Naive thymus-derived CD4-positive, alpha-beta T cell (primary cell): ENCODE measurements around the gene IRAK1. TPM values are rescaled to one million over a fixed set of nuclear protein-coding genes. Genes with fewer than 3 reads are reported as not detected.
A peak's percentile ranks its signal among the peaks of the same experiment; 100 is the strongest.

Source experiments
- ATAC-seq: fragments of 150-1000 bp; cut with Tn5 transposase; 2 replicates; pipeline ENCODE4 v1.10.0; 2021; ENCODE audit warnings: mild to moderate bottlenecking, moderate library complexity
- CTCF ChIA-PET: fragments of 350-600 bp; sonication (Branson Sonifier 250); formaldehyde crosslinking; loops from one replicate; lab custom pipeline; 2021; ENCODE audit warnings: antibody characterized with exemption; lab: Charles Lee
- POLR2A ChIA-PET: fragments of 350-600 bp; sonication (Branson Sonifier 250); formaldehyde crosslinking; loops from one replicate; lab custom pipeline; 2021; ENCODE audit warnings: antibody characterized with exemption, inconsistent platforms; lab: Charles Lee
- DNase-seq, 9 donors: peaks; one replicate each; pipeline versions ENCODE4 v3.0.0 to v3.0.0-alpha.2; 2020 to 2022; ENCODE audit warnings: mixed read lengths in 1 of 9
- H3K27ac ChIP-seq: one replicate; pipeline ENCODE4 v1.7.0; 2013; ENCODE audit warnings: mild to moderate bottlenecking, low read depth, low read length, moderate library complexity
- H3K27me3 ChIP-seq, 2 donors: one replicate each; pipeline ENCODE4 v1.7.0; 2013; ENCODE audit warnings: low read length in 2 of 2, mild to moderate bottlenecking in 2 of 2, moderate library complexity in 2 of 2; ENCODE audit not compliant: control insufficient read depth in 2 of 2, insufficient read depth in 2 of 2
- H3K36me3 ChIP-seq, 3 experiments: 1 replicate in 2 of 3; 2 replicates in 1 of 3; pipeline ENCODE4 v1.7.0; 2013; ENCODE audit warnings: low read length in 3 of 3, mild to moderate bottlenecking in 3 of 3, moderate library complexity in 1 of 3; ENCODE audit not compliant: insufficient read depth in 3 of 3, control insufficient read depth in 2 of 3
- H3K4me1 ChIP-seq, 2 donors: one replicate each; pipeline ENCODE4 v1.7.0; 2013; ENCODE audit warnings: low read length in 2 of 2, mild to moderate bottlenecking in 2 of 2, moderate library complexity in 1 of 2; ENCODE audit not compliant: control insufficient read depth in 2 of 2, insufficient read depth in 2 of 2
- H3K4me3 ChIP-seq: 2 replicates; pipeline ENCODE4 v1.7.0; 2013; ENCODE audit warnings: mild to moderate bottlenecking, low read length
- H3K9me3 ChIP-seq, 3 experiments: 1 replicate in 2 of 3; 2 replicates in 1 of 3; pipeline ENCODE4 v1.7.0; 2013; ENCODE audit warnings: low read length in 3 of 3; ENCODE audit not compliant: control insufficient read depth in 2 of 3
- H3K27ac Mint-ChIP-seq, 9 donors: one replicate each; pipeline ENCODE4 v1.8.0; 2020 to 2022; ENCODE audit warnings: mixed read lengths in 9 of 9, mild to moderate bottlenecking in 8 of 9, moderate library complexity in 5 of 9, inconsistent platforms in 2 of 9
- H3K27me3 Mint-ChIP-seq, 5 donors: one replicate each; pipeline ENCODE4 v1.8.0; 2021 to 2022; ENCODE audit warnings: mixed read lengths in 5 of 5, mild to moderate bottlenecking in 1 of 5
- H3K36me3 Mint-ChIP-seq, 5 donors: one replicate each; pipeline ENCODE4 v1.8.0; 2020 to 2022; ENCODE audit warnings: mixed read lengths in 5 of 5, mild to moderate bottlenecking in 3 of 5, inconsistent platforms in 1 of 5
- H3K4me1 Mint-ChIP-seq, 7 donors: one replicate each; pipeline ENCODE4 v1.8.0; 2020 to 2022; ENCODE audit warnings: mixed read lengths in 7 of 7, mild to moderate bottlenecking in 3 of 7, inconsistent platforms in 1 of 7
- H3K4me3 Mint-ChIP-seq, 10 donors: one replicate each; pipeline ENCODE4 v1.8.0; 2020 to 2022; ENCODE audit warnings: mild to moderate bottlenecking in 10 of 10, mixed read lengths in 10 of 10, moderate library complexity in 6 of 10, inconsistent platforms in 2 of 10
- H3K9me3 Mint-ChIP-seq, 11 donors: one replicate each; pipeline ENCODE4 v1.8.0; 2020 to 2022; ENCODE audit warnings: mixed read lengths in 11 of 11, mild to moderate bottlenecking in 4 of 11, inconsistent platforms in 1 of 11, moderate library complexity in 1 of 11
- intact Hi-C, 2 donors: fragments of 100-400 bp; cut with micrococcal nuclease; formaldehyde crosslinking; loops; one replicate each; pipeline ENCODE4 v1.15.1; 2023
- polyA plus RNA-seq, 2 donors: library from polyadenylated mRNA; unstranded; fragments of 300-500 nt; fragmentation: Illumina TruSeq; gene quantifications; one replicate each; pipeline ENCODE4 v1.2.3, GENCODE V29; 2021
- total RNA-seq, 6 experiments: library from RNA in 5 of 6; stranded (reverse) in 5 of 6; gene quantifications; 1 replicate in 5 of 6; 2 replicates in 1 of 6; pipeline ENCODE4 v1.2.3 and lab custom pipeline; 2021 to 2026

The IRAK1 gene
- total and polyA plus RNA-seq, 7 experiments from 2014 or later: 20.0 to 120 (median 57.5) TPM

- Mint-ChIP-seq H3K4me3 (peak overlapping the region in 4 of 10 donors; percentile 16 to 93 (median 87)), H3K4me1 (peaks cover 0 to 11% (median 6%) of the 10 kb centered on the region in 7 donors), H3K36me3 (peaks cover 0 to 7% (median 0%) of the 10 kb centered on the region in 5 donors), H3K27ac (peak overlapping the region in 5 of 9 donors; percentile 21 to 92 (median 58)), H3K27me3 (no peaks in the 10 kb centered on the region), H3K9me3 (no peaks in the 10 kb centered on the region)
- DNase-seq: no peak
- Histone ChIP-seq H3K36me3 (peaks cover 0 to 12% (median 0%) of the 10 kb centered on the region in 3 experiments), H3K27me3 (no peaks in the 10 kb centered on the region), H3K4me1 (peaks cover 4 to 6% of the 10 kb centered on the region in 2 donors), H3K9me3 (no peaks in the 10 kb centered on the region), H3K4me3 (no peak overlapping the region), H3K27ac (peak overlapping the region; percentile 85)
- ChIA-PET CTCF (interaction anchor here (0.7 kb wide), 1 partner anchor 259 kb away, joined by 4 read pairs; no protein-coding TSS in a partner anchor), POLR2A (interaction anchor here (1.8 to 2.8 kb wide), 3 partner anchors 21 to 53 kb away, joined by 4 to 10 read pairs (median 7); no protein-coding TSS in a partner anchor)
- peak; percentile 29 for ATAC-seq
- intact Hi-C loops: loop anchor here in 1 of 2 donors (2.0 to 5.0 kb wide), 2 partner anchors 48 to 76 kb away; partner anchors contain the start of genes MECP2 and TMEM187
These were observed 1.5 kb upstream of the IRAK1 start for GRCh38 chrX:154021131-154021611.

- peaks cover 0 to 10% (median 0%) of the 10 kb centered on the region in 5 donors for H3K36me3 Mint-ChIP-seq
- intact Hi-C loops: loop anchor here in 1 of 2 donors (2.0 to 5.0 kb wide), 2 partner anchors 48 to 77 kb away; partner anchors contain the start of genes MECP2 and TMEM187
- peaks cover 0 to 13% (median 10%) of the 10 kb centered on the region in 7 donors for H3K4me1 Mint-ChIP-seq
- no peak for DNase-seq
- Histone ChIP-seq H3K27ac (peak overlapping the region; percentile 85), H3K9me3 (no peaks in the 10 kb centered on the region), H3K36me3 (peaks cover 0 to 17% (median 0%) of the 10 kb centered on the region in 3 experiments), H3K4me1 (peaks cover 4 to 6% of the 10 kb centered on the region in 2 donors), H3K4me3 (peak overlapping the region; percentile 47), H3K27me3 (no peaks in the 10 kb centered on the region)
- H3K9me3 Mint-ChIP-seq: no peaks in the 10 kb centered on the region
- ATAC-seq: no peak
- peak overlapping the region; percentile 83 to 93 (median 88) for H3K4me3 Mint-ChIP-seq
- peak overlapping the region; percentile 85 to 96 (median 92) for H3K27ac Mint-ChIP-seq
- no peaks in the 10 kb centered on the region for H3K27me3 Mint-ChIP-seq
- CTCF ChIA-PET: interaction anchor here (0.6 to 0.7 kb wide), 2 partner anchors 70 to 258 kb away, joined by 4 to 5 read pairs; no protein-coding TSS in a partner anchor
- POLR2A ChIA-PET: interaction anchor here (0.7 to 2.8 kb wide), 9 partner anchors 9 to 94 kb away, joined by 3 to 14 read pairs (median 6); partner anchors contain the start of genes ARHGAP4 and HCFC1
These were observed 924 bp upstream of the IRAK1 start for GRCh38 chrX:154020536-154021115.

DNA sequence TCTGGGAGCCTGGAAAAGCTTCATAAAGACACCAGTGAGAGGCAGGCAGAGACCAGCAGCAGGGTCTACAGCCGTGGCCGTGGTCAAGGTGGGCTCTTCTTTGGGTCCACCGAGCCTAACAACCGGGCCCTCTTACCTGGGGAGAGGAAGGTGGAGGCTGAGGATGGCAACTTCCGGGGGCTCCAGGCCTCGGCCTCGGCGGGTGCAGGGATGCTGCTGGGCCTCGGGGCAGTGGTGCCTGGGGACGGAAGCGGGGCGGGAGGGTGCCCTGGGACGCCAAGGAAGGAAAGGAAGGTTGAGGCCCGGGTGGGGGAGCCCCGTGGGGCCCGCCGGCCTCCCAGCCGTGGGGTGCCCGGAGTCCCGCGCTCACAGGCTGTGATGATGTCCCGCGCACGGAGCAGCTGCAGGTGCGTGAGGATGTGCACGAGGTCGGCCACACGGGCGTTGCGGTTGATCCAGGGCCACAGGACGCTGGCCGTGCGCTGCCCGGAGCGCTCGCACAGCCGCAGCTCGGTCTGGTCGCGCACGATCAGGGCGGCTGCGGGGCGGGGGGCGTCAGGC is 561 bp downstream of the IRAK1 start:
- Histone ChIP-seq H3K27me3 (no peaks in the 10 kb centered on the region), H3K36me3 (peaks cover 0 to 17% (median 0%) of the 10 kb centered on the region in 3 experiments), H3K4me1 (peaks cover 4 to 6% of the 10 kb centered on the region in 2 donors), H3K4me3 (peak overlapping the region; percentile 52), H3K9me3 (no peaks in the 10 kb centered on the region), H3K27ac (peak overlapping the region; percentile 78)
- H3K27ac Mint-ChIP-seq: peak overlapping the region in 8 of 9 donors; percentile 74 to 97 (median 85)
- intact Hi-C loops: no loop called here
- H3K9me3 Mint-ChIP-seq: no peaks in the 10 kb centered on the region
- no peak for ATAC-seq
- no peaks in the 10 kb centered on the region for H3K27me3 Mint-ChIP-seq
- ChIA-PET CTCF (interaction anchor here (0.6 to 0.9 kb wide), 2 partner anchors 51 to 524 kb away, joined by 3 to 4 read pairs; no protein-coding TSS in a partner anchor), POLR2A (interaction anchor here (1.0 to 2.8 kb wide), 5 partner anchors 34 to 76 kb away, joined by 4 to 14 read pairs (median 7); partner anchors contain the start of gene HCFC1)
- peak in 3 of 9 donors; percentile 19 to 27 (median 27) for DNase-seq
- peaks cover 0 to 20% (median 11%) of the 10 kb centered on the region in 7 donors for H3K4me1 Mint-ChIP-seq
- H3K4me3 Mint-ChIP-seq: peak overlapping the region; percentile 73 to 90 (median 83)
- peaks cover 0 to 10% (median 0%) of the 10 kb centered on the region in 5 donors for H3K36me3 Mint-ChIP-seq

GRCh38 chrX:154018518-154019060 is 1.1 kb downstream of the IRAK1 start:
- H3K36me3 ChIP-seq: peaks cover 0 to 17% (median 0%) of the 10 kb centered on the region in 3 experiments
- H3K27ac Mint-ChIP-seq: peak overlapping the region in 8 of 9 donors; percentile 74 to 97 (median 85)
- H3K4me3 Mint-ChIP-seq: peak overlapping the region; percentile 73 to 90 (median 83)
- H3K9me3 ChIP-seq: no peaks in the 10 kb centered on the region
- H3K4me1 ChIP-seq: peaks cover 4 to 6% of the 10 kb centered on the region in 2 donors
- DNase-seq (no peak), ATAC-seq (no peak)
- peaks cover 0 to 10% (median 0%) of the 10 kb centered on the region in 5 donors for H3K36me3 Mint-ChIP-seq
- CTCF ChIA-PET: interaction anchor here (0.6 to 0.9 kb wide), 2 partner anchors 50 to 525 kb away, joined by 3 to 4 read pairs; no protein-coding TSS in a partner anchor
- no peaks in the 10 kb centered on the region for H3K27me3 Mint-ChIP-seq
- POLR2A ChIA-PET: interaction anchor here (1.0 to 2.3 kb wide), 4 partner anchors 33 to 76 kb away, joined by 4 to 14 read pairs (median 6); partner anchors contain the start of gene HCFC1
- H3K27me3 ChIP-seq: no peaks in the 10 kb centered on the region
- no peaks in the 10 kb centered on the region for H3K9me3 Mint-ChIP-seq
- H3K4me1 Mint-ChIP-seq: peaks cover 0 to 22% (median 11%) of the 10 kb centered on the region in 7 donors
- peak overlapping the region; percentile 52 for H3K4me3 ChIP-seq
- peak overlapping the region; percentile 78 for H3K27ac ChIP-seq
- intact Hi-C loops: no loop called here

GRCh38 chrX:154017766-154018517 is 1.8 kb downstream of the IRAK1 start:
- peaks cover 0 to 18% (median 0%) of the 10 kb centered on the region in 3 experiments for H3K36me3 ChIP-seq
- peak overlapping the region; percentile 78 for H3K27ac ChIP-seq
- peaks cover 0 to 22% (median 14%) of the 10 kb centered on the region in 7 donors for H3K4me1 Mint-ChIP-seq
- no peaks in the 10 kb centered on the region for H3K27me3 Mint-ChIP-seq
- DNase-seq: no peak
- peaks cover 4 to 6% of the 10 kb centered on the region in 2 donors for H3K4me1 ChIP-seq
- no peaks in the 10 kb centered on the region for H3K9me3 ChIP-seq
- intact Hi-C loops: no loop called here
- no peaks in the 10 kb centered on the region for H3K9me3 Mint-ChIP-seq
- peak overlapping the region in 5 of 9 donors; percentile 8 to 79 (median 17) for H3K27ac Mint-ChIP-seq
- peak overlapping the region in 8 of 10 donors; percentile 17 to 90 (median 82) for H3K4me3 Mint-ChIP-seq
- POLR2A ChIA-PET: interaction anchor here (1.4 to 2.3 kb wide), 3 partner anchors 33 to 381 kb away, joined by 4 to 7 read pairs (median 6); partner anchors contain the start of gene RPL10
- CTCF ChIA-PET: interaction anchor here (0.7 to 1.0 kb wide), 2 partner anchors 28 to 529 kb away, joined by 3 to 5 read pairs; partner anchors contain the start of gene IKBKG
- no peak for ATAC-seq
- H3K4me3 ChIP-seq: no peak overlapping the region
- H3K36me3 Mint-ChIP-seq: peaks cover 0 to 10% (median 0%) of the 10 kb centered on the region in 5 donors
- H3K27me3 ChIP-seq: no peaks in the 10 kb centered on the region
